Activated CD4-positive, alpha-beta T cell treated with anti-CD3 and anti-CD28 coated beads, Interleukin-2, amount 10 ng/mL, durations not matched to agents 24 days and 14 days (primary cell): ENCODE data around the gene ZHX3. TPM values are rescaled to one million over a fixed set of nuclear protein-coding genes. Genes with fewer than 3 reads are reported as not detected.
"Not testable (repeated sequence)": the region's sequence is repeated elsewhere in the genome, so short reads cannot be mapped to it uniquely, and the experiment has no call there.

ENCODE experiments used
- DNase-seq: peaks from one replicate; pipeline ENCODE4 v3.0.0; 2022
- H3K27ac Mint-ChIP-seq: one replicate; pipeline ENCODE4 v1.8.0; 2022; ENCODE audit warnings: mild to moderate bottlenecking, mixed read lengths
- H3K27me3 Mint-ChIP-seq: one replicate; pipeline ENCODE4 v1.8.0; 2022; ENCODE audit warnings: mixed read lengths
- H3K36me3 Mint-ChIP-seq: one replicate; pipeline ENCODE4 v1.8.0; 2022; ENCODE audit warnings: low read depth, mild to moderate bottlenecking, mixed read lengths
- H3K4me1 Mint-ChIP-seq: one replicate; pipeline ENCODE4 v1.8.0; 2021; ENCODE audit warnings: mixed read lengths
- H3K4me3 Mint-ChIP-seq: one replicate; pipeline ENCODE4 v1.8.0; 2022; ENCODE audit warnings: mild to moderate bottlenecking, moderate library complexity, mixed read lengths
- H3K9me3 Mint-ChIP-seq: one replicate; pipeline ENCODE4 v1.8.0; 2021; ENCODE audit warnings: mixed read lengths
- intact Hi-C: fragments of 100-400 bp; cut with micrococcal nuclease; formaldehyde crosslinking; loops from one replicate; pipeline ENCODE4 v1.15.1; 2023
- total RNA-seq: library from RNA; stranded (reverse); gene quantifications from 2 replicates; pipeline ENCODE4 v1.2.3, GENCODE V29; 2022

ZHX3 gene
- total RNA-seq, 1 donor from 2014 or later = 11.7 TPM

GRCh38 chr20:41236818-41237217, 80.7 kb downstream of the ZHX3 start:
- not testable (repeated sequence) for H3K27ac Mint-ChIP-seq, H3K36me3 Mint-ChIP-seq, H3K27me3 Mint-ChIP-seq, DNase-seq, H3K9me3 Mint-ChIP-seq, H3K4me3 Mint-ChIP-seq
- H3K4me1 Mint-ChIP-seq = peaks cover 15% of the 10 kb centered on the region
- intact Hi-C loops = loop anchor here (10.0 kb wide), 1 partner anchor 458 kb away; no protein-coding TSS in a partner anchor

- H3K27me3 Mint-ChIP-seq = no peaks in the 10 kb centered on the region
- peaks cover 22% of the 10 kb centered on the region for H3K4me1 Mint-ChIP-seq
- H3K27ac Mint-ChIP-seq = no peak overlapping the region
- no peaks in the 10 kb centered on the region for H3K36me3 Mint-ChIP-seq
- DNase-seq = no peak
- no peaks in the 10 kb centered on the region for H3K9me3 Mint-ChIP-seq
- intact Hi-C loops = loop anchor here (10.0 kb wide), 1 partner anchor 460 kb away; no protein-coding TSS in a partner anchor
- no peak overlapping the region for H3K4me3 Mint-ChIP-seq
Measured at GRCh38 chr20:41234546-41234945, 83.0 kb downstream of the ZHX3 start.

- Mint-ChIP-seq H3K36me3 (no peaks in the 10 kb centered on the region), H3K27me3 (no peaks in the 10 kb centered on the region), H3K4me3 (no peak overlapping the region), H3K4me1 (peaks cover 24% of the 10 kb centered on the region), H3K27ac (no peak overlapping the region), H3K9me3 (no peaks in the 10 kb centered on the region)
- no peak for DNase-seq
- intact Hi-C loops = loop anchor here (10.0 kb wide), 1 partner anchor 461 kb away; no protein-coding TSS in a partner anchor
Measured at GRCh38 chr20:41234041-41234440, 83.5 kb downstream of the ZHX3 start.

GRCh38 chr20:41232973-41233926, 84.3 kb downstream of the ZHX3 start:
- peak overlapping the region; percentile 28 for H3K4me3 Mint-ChIP-seq

GRCh38 chr20:41231136-41231535, 86.4 kb downstream of the ZHX3 start:
- intact Hi-C loops = loop anchor here (10.0 kb wide), 1 partner anchor 464 kb away; no protein-coding TSS in a partner anchor
- no peaks in the 10 kb centered on the region for H3K36me3 Mint-ChIP-seq
- peaks cover 28% of the 10 kb centered on the region for H3K4me1 Mint-ChIP-seq
- no peaks in the 10 kb centered on the region for H3K27me3 Mint-ChIP-seq
- no peak overlapping the region for H3K4me3 Mint-ChIP-seq
- no peaks in the 10 kb centered on the region for H3K9me3 Mint-ChIP-seq
- H3K27ac Mint-ChIP-seq = no peak overlapping the region
- no peak for DNase-seq

More at GRCh38 chr20:41232973-41233926, 84.3 kb downstream of the ZHX3 start:
- no peaks in the 10 kb centered on the region for H3K9me3 Mint-ChIP-seq
- no peaks in the 10 kb centered on the region for H3K36me3 Mint-ChIP-seq
- H3K27me3 Mint-ChIP-seq = no peaks in the 10 kb centered on the region
- peaks cover 28% of the 10 kb centered on the region for H3K4me1 Mint-ChIP-seq
- DNase-seq = no peak
- intact Hi-C loops = loop anchor here (1.0 to 10.0 kb wide), 6 partner anchors 60 to 462 kb away; partner anchors contain the start of gene LPIN3
- peak overlapping the region; percentile 3 for H3K27ac Mint-ChIP-seq

GRCh38 chr20:41230136-41230535, 87.4 kb downstream of the ZHX3 start:
- Mint-ChIP-seq H3K4me3 (no peak overlapping the region), H3K36me3 (no peaks in the 10 kb centered on the region), H3K27ac (no peak overlapping the region), H3K27me3 (no peaks in the 10 kb centered on the region), H3K9me3 (no peaks in the 10 kb centered on the region), H3K4me1 (peaks cover 28% of the 10 kb centered on the region)
- DNase-seq = no peak
- intact Hi-C loops = loop anchor here (10.0 kb wide), 1 partner anchor 465 kb away; no protein-coding TSS in a partner anchor

- H3K27me3 Mint-ChIP-seq = no peaks in the 10 kb centered on the region
Measured at GRCh38 chr20:41229259-41229658, 88.3 kb downstream of the ZHX3 start.

GRCh38 chr20:41228858-41229257, 88.7 kb downstream of the ZHX3 start:
- DNase-seq = no peak
- no peaks in the 10 kb centered on the region for H3K36me3 Mint-ChIP-seq
- intact Hi-C loops = no loop called here
- H3K4me1 Mint-ChIP-seq = peaks cover 28% of the 10 kb centered on the region
- H3K9me3 Mint-ChIP-seq = no peaks in the 10 kb centered on the region
- no peaks in the 10 kb centered on the region for H3K27me3 Mint-ChIP-seq
- no peak overlapping the region for H3K27ac Mint-ChIP-seq
- H3K4me3 Mint-ChIP-seq = no peak overlapping the region

More at GRCh38 chr20:41229259-41229658, 88.3 kb downstream of the ZHX3 start:
- Mint-ChIP-seq H3K4me3 (no peak overlapping the region), H3K27ac (no peak overlapping the region), H3K9me3 (no peaks in the 10 kb centered on the region), H3K36me3 (no peaks in the 10 kb centered on the region), H3K4me1 (peaks cover 28% of the 10 kb centered on the region)
- intact Hi-C loops = no loop called here
- no peak for DNase-seq

- Mint-ChIP-seq H3K27me3 (no peaks in the 10 kb centered on the region), H3K9me3 (no peaks in the 10 kb centered on the region), H3K4me1 (peaks cover 12% of the 10 kb centered on the region), H3K4me3 (no peak overlapping the region), H3K27ac (no peak overlapping the region), H3K36me3 (no peaks in the 10 kb centered on the region)
- DNase-seq = no peak
- intact Hi-C loops = no loop called here
Measured at GRCh38 chr20:41226426-41226825, 91.1 kb downstream of the ZHX3 start.

GRCh38 chr20:41225091-41225490, 92.4 kb downstream of the ZHX3 start:
- H3K9me3 Mint-ChIP-seq = no peaks in the 10 kb centered on the region
- no peak overlapping the region for H3K4me3 Mint-ChIP-seq
- intact Hi-C loops = no loop called here
- no peak for DNase-seq
- H3K27ac Mint-ChIP-seq = no peak overlapping the region
- no peaks in the 10 kb centered on the region for H3K27me3 Mint-ChIP-seq
- H3K4me1 Mint-ChIP-seq = peaks cover 8% of the 10 kb centered on the region
- H3K36me3 Mint-ChIP-seq = no peaks in the 10 kb centered on the region

- Mint-ChIP-seq H3K4me3 (no peak overlapping the region), H3K27ac (no peak overlapping the region)
- intact Hi-C loops = no loop called here
Measured at GRCh38 chr20:41224281-41224680, 93.2 kb downstream of the ZHX3 start.

GRCh38 chr20:41223112-41223511, 94.4 kb downstream of the ZHX3 start:
- no peak overlapping the region for H3K4me3 Mint-ChIP-seq
- intact Hi-C loops = no loop called here
- H3K27ac Mint-ChIP-seq = no peak overlapping the region
- no peaks in the 10 kb centered on the region for H3K36me3 Mint-ChIP-seq
- H3K9me3 Mint-ChIP-seq = no peaks in the 10 kb centered on the region
- H3K4me1 Mint-ChIP-seq = no peaks in the 10 kb centered on the region
- no peaks in the 10 kb centered on the region for H3K27me3 Mint-ChIP-seq
- DNase-seq = no peak

More at GRCh38 chr20:41224281-41224680, 93.2 kb downstream of the ZHX3 start:
- no peaks in the 10 kb centered on the region for H3K9me3 Mint-ChIP-seq
- H3K4me1 Mint-ChIP-seq = peaks cover 5% of the 10 kb centered on the region
- no peak for DNase-seq
- no peaks in the 10 kb centered on the region for H3K27me3 Mint-ChIP-seq
- H3K36me3 Mint-ChIP-seq = no peaks in the 10 kb centered on the region

GRCh38 chr20:41222703-41223102, 94.8 kb downstream of the ZHX3 start:
- intact Hi-C loops = no loop called here
- no peak for DNase-seq
- no peaks in the 10 kb centered on the region for H3K9me3 Mint-ChIP-seq
- H3K4me3 Mint-ChIP-seq = no peak overlapping the region
- no peaks in the 10 kb centered on the region for H3K27me3 Mint-ChIP-seq
- H3K4me1 Mint-ChIP-seq = no peaks in the 10 kb centered on the region
- H3K36me3 Mint-ChIP-seq = no peaks in the 10 kb centered on the region
- no peak overlapping the region for H3K27ac Mint-ChIP-seq

- H3K27me3 Mint-ChIP-seq = no peaks in the 10 kb centered on the region
- H3K9me3 Mint-ChIP-seq = no peaks in the 10 kb centered on the region
- H3K27ac Mint-ChIP-seq = no peak overlapping the region
- no peak overlapping the region for H3K4me3 Mint-ChIP-seq
- no peaks in the 10 kb centered on the region for H3K4me1 Mint-ChIP-seq
- H3K36me3 Mint-ChIP-seq = no peaks in the 10 kb centered on the region
- intact Hi-C loops = no loop called here
- DNase-seq = no peak
Measured at GRCh38 chr20:41222296-41222695, 95.2 kb downstream of the ZHX3 start.
